Stimulated activated CD8-positive, alpha-beta memory T cell treated with anti-CD3 and anti-CD28 coated beads, Interleukin-7, amount 100 ng/mL, for 48 hours (primary cell): ENCODE data around the gene SKP2.
"Not testable (repeated sequence)": the region's sequence is repeated elsewhere in the genome, so short reads cannot be mapped to it uniquely, and the experiment has no call there.

Experiments used
- DNase-seq, 2 donors: peaks; one replicate each; pipeline ENCODE4 v3.0.0-alpha.2; 2020; ENCODE audit warnings: low read depth in 1 of 2; ENCODE audit errors: extremely low read depth in 1 of 2

The SKP2 gene

DNA sequence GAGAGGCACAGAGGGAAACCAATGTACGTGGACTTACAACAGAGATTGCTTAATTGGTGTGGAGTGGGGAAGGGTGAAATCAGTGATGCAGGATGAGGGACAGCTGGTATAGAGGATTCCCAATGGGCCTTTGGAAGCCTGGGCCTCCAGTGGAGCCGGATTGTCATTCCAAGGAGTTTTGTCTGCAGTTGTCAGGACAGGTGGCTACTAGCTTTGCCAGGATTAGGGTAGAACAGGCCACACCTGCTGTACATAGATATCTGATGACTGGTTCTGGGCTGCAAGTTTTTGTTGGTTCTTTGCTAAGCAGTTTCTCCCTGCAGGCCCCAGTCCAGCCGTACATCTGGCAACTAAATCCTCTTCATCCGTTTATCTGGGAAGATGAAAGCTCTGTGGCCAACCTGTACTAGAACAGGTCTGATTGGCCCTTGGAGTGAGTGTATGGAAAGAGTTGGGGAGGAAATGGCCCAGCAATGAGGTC, 4.2 kb downstream of the SKP2 start:
- DNase-seq = no peak

DNA sequence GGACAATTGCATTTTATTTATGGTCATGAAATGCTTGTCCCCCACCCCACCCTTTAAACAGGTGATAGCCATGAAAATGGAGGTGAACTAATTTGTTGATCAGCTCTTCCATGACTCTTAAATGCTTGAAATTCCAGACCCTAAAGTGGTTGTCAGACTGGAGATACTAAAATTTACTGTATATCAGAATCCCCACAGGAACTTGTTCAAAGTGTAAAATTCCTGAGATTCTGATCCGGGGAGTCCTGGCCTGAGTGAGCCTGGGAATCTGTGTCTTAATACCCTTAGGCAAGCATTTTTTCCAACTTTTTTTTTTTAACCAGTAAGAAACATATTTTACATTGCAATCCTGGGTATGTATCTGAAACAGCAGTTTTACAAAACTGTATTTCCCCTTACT, 4.7 kb downstream of the SKP2 start:
- DNase-seq = no peak

DNA sequence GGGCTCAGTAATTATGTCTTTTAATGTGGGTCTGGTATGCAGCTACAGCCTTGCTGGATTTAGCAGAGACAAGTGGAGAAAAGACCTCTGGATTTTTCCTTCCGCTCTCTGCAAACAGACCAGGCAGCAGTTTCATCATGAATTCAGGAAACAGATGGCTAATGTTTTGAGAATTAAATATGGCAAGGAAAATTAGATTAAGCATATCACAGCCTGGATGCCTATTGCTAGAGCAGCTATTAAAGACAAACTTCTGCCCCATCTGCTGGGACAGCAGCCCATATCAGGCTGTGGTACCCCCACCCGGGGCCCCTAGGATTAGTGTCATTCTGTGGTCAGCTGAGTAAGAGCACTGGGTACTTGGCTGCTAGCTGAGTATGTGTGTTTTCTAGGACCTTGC, 6.2 kb downstream of the SKP2 start:
- DNase-seq = no peak

DNA sequence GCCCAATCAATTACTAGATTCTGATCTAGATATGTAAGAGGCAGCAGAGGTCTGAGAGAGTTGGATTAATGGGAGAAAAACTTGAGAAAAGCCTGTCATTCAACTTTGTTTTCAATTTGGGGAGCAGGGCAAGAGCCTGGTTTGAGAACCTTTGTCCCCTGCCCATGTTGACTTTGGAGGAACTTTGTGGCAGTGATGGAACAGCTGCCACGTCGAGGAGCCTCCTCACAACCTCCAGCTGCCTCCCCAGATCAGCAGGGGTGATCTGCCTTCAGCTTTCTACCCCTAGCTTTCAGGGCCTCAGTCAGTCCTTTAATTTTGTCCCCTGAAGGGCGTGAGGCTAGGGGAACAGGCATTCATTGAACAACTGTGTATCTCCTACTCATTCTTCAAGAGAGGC, 8.7 kb downstream of the SKP2 start:
- no peak for DNase-seq

DNA sequence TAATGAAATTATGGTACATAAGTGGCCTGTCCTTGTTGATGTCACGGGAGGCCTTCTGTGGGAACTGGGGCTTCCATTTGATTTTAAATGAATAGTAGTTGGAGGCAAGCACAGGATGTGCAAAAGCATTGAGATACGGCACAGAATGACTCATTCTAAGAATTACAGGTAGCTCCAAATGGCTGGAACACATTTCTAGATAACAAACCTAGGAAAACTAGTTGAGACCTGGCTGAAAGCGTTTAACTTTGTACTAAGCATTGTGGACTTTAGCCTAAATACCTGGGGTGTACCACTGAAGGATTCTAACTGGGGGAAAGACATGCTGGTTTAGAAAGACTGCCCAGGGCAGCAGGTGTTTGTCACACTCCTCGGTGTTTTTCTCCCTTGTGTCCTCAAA, 9.4 kb downstream of the SKP2 start:
- no peak for DNase-seq

DNA sequence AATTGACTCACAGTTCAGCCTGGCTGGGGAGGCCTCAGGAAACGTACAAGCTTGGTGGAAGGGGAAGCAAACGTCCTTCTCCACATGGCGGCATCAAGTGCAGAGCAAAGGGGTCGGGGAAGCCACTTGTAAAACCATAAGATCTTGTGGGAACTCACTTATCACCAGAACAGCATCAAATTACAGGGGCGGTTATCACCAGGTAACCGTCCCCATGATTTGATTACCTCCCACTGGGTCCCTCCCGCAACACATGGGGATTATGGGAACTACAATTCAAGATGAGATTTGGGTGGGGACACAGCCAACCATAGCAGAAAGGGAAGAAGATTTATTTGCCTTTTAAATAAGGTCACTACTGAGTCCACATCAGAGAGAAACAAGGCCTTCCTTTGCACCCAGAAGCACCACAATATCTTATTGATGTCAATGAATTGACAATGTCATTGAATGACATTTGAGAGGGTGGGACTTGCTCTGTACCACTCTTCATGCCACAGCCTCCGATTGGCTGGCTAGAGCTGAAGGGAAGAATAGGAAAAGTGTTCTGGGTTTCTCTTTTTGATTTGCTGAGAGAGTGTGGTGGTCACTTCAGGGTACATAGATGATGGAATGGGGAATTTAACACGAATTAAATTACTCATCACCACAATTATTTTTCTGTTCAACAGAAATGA, 11.0 kb downstream of the SKP2 start:
- no peak for DNase-seq

DNA sequence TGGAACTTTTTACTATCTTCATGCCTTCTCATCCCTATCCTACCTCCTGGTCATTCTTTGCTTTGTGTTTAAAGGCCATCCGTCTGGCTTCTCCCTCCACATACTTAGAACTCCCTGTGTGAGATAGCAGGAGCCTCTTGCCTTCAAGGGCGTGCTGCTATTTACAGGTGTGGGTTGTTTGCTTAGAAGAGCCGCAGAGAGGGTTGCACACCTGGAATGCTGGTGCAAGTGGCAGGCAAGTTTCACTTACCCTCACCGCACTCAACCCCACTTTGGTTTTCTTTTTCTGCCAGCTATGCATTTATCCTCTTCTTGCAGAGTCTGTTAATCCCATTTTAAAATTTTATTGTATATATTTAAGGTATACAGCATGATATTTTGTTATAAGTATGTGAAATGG, 12.6 kb downstream of the SKP2 start:
- DNase-seq = no peak

DNA sequence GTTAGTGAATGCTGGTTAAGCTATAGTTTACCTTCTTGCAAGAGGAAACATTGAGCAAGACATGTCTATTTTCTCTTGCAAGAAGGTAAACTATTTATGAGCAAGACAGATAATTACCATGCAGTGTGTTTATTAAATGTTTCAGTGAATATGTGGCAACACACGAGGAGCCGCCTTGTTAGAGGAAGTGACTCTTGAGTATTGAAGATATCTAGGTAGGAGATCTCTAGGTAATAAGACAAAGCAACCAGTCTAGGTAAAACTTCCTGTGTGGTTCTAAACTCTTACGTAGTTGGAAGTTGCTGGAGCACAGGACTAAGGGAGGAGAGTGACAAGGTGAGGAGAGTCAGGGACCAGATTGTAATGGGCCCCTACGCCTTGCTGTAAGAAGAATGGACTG, 16.8 kb downstream of the SKP2 start:
- no peak for DNase-seq

DNA sequence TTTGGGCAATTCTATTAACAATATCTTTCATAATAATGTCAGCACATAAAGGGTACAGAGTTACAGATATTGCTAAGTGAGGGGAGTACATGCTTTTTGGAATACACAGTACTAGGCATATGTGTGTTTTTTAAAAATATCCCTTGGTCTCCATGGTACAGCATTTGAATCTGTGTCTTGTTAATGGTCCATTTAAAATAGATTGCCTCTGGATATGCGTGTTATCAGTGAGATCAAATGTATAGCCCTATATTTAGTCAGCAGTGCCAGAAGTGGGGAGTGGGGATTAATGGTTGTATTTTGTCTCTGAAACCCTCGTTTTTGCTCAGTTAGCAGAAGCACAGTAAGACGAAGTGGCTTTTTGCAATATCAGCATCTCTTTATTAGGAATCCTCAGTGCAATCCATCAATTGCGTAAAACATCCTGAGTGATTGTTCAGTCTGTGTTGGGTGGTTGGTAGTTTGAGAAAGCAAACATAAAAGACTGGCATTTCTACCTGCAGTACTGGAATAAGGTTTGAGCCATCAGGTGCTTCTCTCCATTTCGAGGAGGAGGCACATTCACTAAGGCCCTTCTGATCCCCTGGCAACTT, 19.0 kb downstream of the SKP2 start:
- DNase-seq = no peak

DNA sequence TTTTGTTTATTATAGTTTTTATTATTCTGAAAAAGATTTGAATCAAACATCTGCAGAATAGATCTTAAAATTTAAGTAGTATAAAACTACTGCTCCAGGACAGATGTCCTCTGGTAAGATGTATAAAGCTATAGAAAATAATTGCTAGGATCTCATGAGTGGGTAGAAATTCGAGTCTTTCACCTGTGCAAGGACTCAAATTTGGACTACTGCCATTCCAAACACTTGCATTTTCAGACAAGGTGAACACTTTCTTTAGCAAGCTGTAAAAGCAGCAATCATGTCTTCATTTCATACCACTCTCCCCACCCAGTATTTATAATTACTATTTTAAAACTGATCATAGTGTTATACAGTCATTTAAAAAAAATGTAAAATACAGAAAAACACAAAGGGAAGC, 20.7 kb downstream of the SKP2 start:
- no peak for DNase-seq

DNA sequence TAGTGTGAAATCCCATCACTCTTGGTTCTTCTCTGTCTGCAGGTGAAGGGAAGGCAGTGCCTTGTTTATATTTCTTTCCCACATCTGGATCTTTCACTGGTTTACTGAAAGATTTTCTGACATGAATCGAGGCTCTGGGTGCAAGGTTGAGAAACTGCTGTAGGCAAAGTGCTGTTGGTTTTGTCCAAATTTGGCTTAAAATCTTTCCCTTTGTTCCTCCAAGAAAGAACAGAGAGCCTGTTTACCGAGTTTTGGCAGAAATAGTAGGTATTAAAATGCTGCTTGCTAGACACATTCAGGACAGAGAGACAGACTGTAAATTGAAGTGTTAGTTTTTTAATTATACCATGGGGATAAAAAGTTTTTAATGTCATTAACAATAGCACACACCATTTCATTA, 21.5 kb downstream of the SKP2 start:
- DNase-seq = no peak

DNA sequence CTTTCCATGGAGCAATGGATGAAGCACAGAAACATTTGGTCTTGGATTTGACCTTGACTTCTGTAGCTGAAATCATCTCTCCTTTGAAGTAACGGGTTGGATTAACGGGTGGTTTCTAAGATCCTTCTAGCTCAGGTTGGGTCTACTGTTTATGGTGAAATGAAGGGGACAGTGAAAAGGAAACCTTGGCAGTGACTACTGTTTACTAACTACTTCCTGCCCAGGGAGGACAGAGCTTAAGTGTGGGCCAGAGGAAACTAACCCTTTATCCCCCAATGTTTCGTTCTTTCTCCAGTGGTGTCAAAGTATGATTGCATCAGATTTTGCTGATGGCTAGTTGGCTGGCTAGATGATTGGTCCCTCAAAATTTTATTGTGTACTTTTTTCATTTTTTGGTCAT, 22.2 kb downstream of the SKP2 start:
- no peak for DNase-seq

DNA sequence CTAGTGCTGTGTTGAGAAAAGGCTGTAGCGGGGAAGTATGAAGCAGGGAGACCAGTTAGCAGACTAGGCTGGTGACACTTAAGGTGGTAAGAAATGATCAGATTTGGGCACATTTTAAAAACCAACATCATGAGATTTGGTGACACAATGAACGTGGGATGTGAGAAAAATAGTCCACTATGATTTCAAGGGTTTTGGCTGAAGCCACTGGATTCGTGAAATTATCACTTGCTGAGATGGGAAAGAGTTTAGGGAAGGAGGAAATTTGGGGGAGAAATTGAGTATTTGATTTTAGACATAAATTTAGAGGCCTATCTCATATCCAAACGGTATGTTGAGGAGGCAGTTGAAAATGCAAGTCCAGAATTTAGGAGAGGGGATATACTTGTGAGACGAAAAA, 23.1 kb downstream of the SKP2 start:
- DNase-seq = no peak

DNA sequence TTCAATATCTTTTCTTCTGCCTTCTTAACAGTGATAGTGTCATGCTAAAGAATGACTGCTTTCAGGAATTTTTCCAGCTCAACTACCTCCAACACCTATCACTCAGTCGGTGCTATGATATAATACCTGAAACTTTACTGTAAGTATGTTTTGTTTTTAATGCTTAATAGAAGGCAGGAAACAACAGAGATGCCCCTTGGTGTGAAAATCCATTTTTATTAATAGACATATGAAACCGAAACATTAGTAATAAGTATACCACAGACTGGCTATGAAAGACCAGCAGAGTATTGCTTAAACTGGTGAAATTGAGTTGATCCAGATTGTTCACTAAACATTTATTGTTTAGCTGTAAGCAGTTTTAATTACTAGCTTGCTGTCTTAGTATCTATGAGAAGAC, 25.2 kb downstream of the SKP2 start:
- DNase-seq = no peak

DNA sequence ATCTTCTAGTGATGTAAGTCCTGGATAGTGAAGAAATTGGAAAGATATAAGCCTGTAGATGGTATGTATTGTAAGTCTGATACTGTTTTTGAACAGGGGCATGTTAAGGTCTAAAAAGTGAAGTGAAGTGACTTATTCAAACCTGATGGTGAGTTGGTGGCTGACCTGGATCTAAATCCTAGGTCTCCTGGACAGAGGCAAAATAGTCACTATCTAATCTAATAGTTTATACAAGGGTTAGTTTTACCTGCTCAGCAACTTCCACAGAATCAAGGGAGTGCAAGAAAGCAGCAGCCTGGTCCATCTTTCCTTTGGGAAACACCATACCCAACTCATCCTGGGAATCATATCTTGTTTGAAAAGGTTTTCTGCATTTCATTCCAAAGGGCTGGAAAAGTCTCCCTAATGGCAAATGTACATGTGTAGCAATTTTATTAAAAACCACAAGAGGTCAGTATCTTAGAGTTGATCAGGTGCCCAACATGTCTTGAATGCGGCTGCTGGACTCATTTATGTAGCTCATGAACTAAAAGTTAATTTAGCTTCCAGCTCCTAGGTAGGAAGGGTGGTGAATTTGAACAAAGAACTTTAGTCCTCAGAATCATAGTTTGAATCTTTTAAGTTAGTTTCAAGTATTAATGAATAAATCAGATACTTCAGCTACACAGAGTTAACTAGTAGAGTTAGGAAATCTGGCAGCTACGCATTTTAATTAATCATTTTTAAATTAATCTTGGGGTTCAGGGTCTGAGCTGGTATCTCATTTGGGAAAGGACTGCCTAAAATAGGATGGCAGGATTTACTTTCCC, 26.0 kb downstream of the SKP2 start:
- DNase-seq = no peak

DNA sequence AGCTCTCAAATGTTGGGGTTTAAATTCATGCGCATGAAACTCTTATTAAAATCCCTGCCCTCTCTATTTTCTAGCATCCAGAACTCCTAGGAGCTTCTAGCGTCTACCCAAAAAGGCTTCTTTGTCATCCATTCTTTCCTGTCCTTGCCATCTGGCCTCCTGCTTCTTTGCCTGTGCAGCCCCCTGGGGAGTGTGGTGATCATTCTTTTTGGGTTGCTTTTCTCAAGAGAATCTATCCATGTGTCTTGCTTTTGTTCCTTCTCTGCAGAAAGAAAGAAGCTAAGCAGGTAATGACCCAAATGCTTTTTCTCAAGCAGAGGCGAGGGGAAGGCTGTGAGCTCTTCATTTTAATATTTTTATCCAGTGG, 26.6 kb downstream of the SKP2 start:
- DNase-seq = no peak

DNA sequence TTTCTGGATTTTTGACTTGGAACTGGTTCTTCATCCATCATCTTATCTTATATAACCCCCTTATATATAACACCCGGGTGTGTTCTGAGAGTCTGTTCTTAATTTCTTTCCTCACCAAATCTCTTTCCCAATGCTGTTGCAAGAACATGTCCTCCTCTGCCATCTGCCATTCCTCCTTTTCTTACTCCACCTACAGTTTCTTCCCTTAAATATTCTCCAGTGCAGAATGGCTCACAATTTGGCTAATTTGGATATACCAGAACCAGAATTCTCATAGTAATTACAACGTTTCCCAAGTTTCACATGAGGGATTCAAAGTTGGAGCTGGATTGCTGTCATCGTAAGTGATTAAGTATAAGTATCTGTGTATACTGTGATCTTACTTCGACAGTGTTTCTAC, 28.0 kb downstream of the SKP2 start:
- DNase-seq = no peak

DNA sequence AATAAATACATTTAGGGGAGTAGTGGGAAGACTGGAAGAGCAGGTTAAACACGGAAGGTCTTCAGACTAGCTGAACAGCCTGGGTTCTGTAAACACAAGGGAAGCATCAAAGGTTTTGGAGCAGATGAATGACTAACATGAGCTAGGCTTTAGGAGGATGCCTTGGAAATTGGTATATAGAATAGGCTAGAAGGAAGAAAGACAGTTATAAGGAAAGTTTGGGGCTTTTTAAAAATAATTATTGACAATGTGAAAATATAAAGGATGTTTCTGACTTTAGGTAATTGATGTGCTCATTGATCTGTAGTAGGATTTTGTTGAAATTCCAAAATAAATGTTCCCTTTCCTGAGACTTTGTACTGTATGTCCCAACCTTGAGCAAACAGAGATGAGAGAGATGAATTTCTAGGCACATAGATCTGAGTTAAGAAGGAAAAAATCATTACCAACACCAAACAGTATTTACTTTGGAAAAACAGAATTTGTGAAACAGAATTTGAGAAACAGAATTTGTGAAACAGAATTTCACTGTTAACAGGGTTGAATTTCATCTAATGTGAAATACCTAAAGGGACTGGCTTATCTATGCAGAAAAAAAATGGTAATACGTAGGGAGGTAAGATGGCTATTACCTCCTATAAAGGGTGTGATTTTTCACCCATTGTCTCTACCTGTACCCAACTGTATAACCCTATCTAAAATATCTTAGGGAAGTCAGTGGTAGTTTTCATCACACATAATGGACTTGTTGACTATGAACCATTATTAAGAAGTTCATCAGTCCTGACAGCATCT, 28.8 kb downstream of the SKP2 start:
- DNase-seq = no peak

DNA sequence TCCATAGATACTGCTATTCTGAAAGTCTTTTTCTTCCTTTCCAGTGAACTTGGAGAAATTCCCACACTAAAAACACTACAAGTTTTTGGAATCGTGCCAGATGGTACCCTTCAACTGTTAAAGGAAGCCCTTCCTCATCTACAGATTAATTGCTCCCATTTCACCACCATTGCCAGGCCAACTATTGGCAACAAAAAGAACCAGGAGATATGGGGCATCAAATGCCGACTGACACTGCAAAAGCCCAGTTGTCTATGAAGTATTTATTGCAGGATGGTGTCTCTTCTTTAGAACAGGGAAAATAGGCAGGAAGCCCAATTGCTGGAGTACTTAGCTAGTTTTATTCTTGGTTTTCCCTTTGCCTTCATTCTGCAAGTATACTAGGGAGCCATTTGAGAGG, 29.9 kb downstream of the SKP2 start:
- DNase-seq = no peak

DNA sequence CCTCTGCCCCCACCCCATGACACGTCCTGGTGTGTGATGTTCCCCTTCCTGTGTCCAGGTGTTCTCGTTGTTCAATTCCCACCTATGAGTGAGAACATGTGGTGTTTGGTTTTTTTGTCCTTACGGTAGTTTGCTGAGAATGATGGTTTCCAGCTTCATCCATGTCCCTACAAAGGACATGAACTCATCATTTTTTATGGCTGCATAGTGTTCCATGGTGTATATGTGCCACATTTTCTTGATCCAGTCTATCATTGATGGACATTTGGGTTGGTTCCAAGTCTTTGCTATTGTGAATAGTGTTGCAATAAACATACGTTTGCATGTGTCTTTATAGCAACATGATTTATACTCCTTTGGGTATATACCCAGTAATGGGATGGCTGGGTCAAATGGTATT, 32.5 kb downstream of the SKP2 start:
- not testable (repeated sequence) for DNase-seq

DNA sequence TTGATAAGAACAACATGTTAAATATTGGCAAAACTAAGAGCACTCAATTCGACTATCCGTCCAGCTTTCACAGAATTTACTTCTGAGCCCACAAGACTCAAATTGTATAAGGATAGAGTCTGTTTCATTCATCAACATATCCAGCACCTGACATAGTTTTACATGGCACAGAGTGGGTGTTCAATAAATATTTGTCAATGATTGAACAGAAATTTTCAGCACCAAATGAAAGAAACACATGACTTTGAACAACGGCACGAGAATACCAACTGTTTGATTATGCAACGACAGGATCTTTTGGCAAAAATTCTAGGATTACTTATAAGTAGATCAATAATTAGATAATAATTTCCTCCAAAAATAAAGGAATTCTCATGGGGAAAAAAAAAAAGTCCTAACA, 41.8 kb downstream of the SKP2 start:
- no peak for DNase-seq
